GM12878 (cell line): ENCODE data around the gene DGAT2.

ENCODE experiments used
- CTCF ChIP-seq, 3 experiments: IDR thresholded peaks in 2 of 3; conservative IDR thresholded peaks in 1 of 3; 2 replicates each; pipeline ENCODE4 v1.5.1; 2011; ENCODE audit warnings: low read depth in 3 of 3, low read length in 3 of 3, mild to moderate bottlenecking in 3 of 3, control low read depth in 2 of 3, moderate library complexity in 2 of 3, inconsistent platforms in 1 of 3, mixed read lengths in 1 of 3; ENCODE audit not compliant: control insufficient read depth in 2 of 3, insufficient read depth in 1 of 3; ENCODE audit errors: extremely low read depth in 1 of 3
- SMC3 ChIP-seq: IDR thresholded peaks from 2 replicates; pipeline ENCODE4 v1.6.1; 2011; ENCODE audit warnings: low read length, improper control_type of control experiment, borderline replicate concordance
- USF2 ChIP-seq: IDR thresholded peaks from 2 replicates; pipeline ENCODE4 v1.6.1; 2011; ENCODE audit warnings: low read depth, low read length, improper control_type of control experiment, borderline replicate concordance
- ZNF274 ChIP-seq: IDR thresholded peaks from one replicate; pipeline ENCODE4 v1.8.0; 2011; ENCODE audit not compliant: insufficient read length, insufficient read depth
- ZZZ3 ChIP-seq: IDR thresholded peaks from 2 replicates; pipeline ENCODE4 v1.6.1; 2011; ENCODE audit warnings: low read depth; ENCODE audit not compliant: control insufficient read depth, insufficient read length

GRCh38 chr11:75734491-75735180, 33.9 kb upstream of the DGAT2 start:
- TF ChIP-seq USF2 = no peak
- TF ChIP-seq CTCF (IDR thresholded peaks at IDR 0.05 in 2 of 3, conservative IDR thresholded peaks at IDR 0.05 in 1 of 3; ENCODE audit: control insufficient read depth in 2 of 3, extremely low read depth in 1 of 3, insufficient read depth in 1 of 3, low read depth in 3 of 3, low read length in 3 of 3) = no peak
- no peak for TF ChIP-seq SMC3
- no peak for TF ChIP-seq ZNF274
- TF ChIP-seq ZZZ3 = no peak
